Sciatic nerve (tissue), 2 donors: ENCODE results near the gene CAPN14. TPM values are rescaled to one million over a fixed set of nuclear protein-coding genes. Genes with fewer than 3 reads are reported as not detected.
A peak's percentile ranks its signal among the peaks of the same experiment; 100 is the strongest.

Experiments
- ATAC-seq: fragments of 200-7000 bp; cut with Tn5 transposase; one replicate; pipeline ENCODE4 v1.9.1; 2020; ENCODE audit warnings: mild to moderate bottlenecking, moderate library complexity
- DNase-seq: peaks from one replicate; pipeline ENCODE4 v3.0.0-alpha.2; 2020; ENCODE audit warnings: low spot score
- intact Hi-C: fragments of 100-400 bp; cut with DNase I; formaldehyde crosslinking; loops from one replicate; pipeline ENCODE4 v1.14.2; 2022
- total RNA-seq: library from RNA; stranded (reverse); fragmentation: NEBNext Ultra II Directional; extraction: Animal tissue kit (Norgen Biotek cat#: 25700); gene quantifications from one replicate; pipeline ENCODE4 v1.2.1, GENCODE V29; 2021
- donor health status: DM: no; HTN: no; CAD: no.
- donor health status: DM: no; HTN: no; CAD: no.

The CAPN14 gene
- 0.36 TPM for total RNA-seq

- DNase-seq = no peak
Observed at GRCh38 chr2:31217465-31218200, at the start of gene CAPN14. CAPN14 (minus strand) TSS chr2:31217515; CDS start chr2:31205447, 12,068 bp downstream.

GRCh38 chr2:31266804-31267203, 49.5 kb upstream of the CAPN14 start:
- ATAC-seq = no peak
- intact Hi-C loops = no loop called here
- DNase-seq = no peak

More at GRCh38 chr2:31217465-31218200, at the start of gene CAPN14:
- no peak for ATAC-seq
- intact Hi-C loops = no loop called here

- no peak for ATAC-seq
- intact Hi-C loops = no loop called here
Observed at GRCh38 chr2:31265234-31265633, 47.9 kb upstream of the CAPN14 start.

GRCh38 chr2:31263636-31264190, 46.4 kb upstream of the CAPN14 start:
- intact Hi-C loops = no loop called here
- no peak for DNase-seq
- peak; percentile 38 for ATAC-seq

More at GRCh38 chr2:31265234-31265633, 47.9 kb upstream of the CAPN14 start:
- no peak for DNase-seq

- intact Hi-C loops = no loop called here
- ATAC-seq (no peak), DNase-seq (no peak)
Observed at GRCh38 chr2:31260870-31261269, 43.6 kb upstream of the CAPN14 start.

- ATAC-seq = no peak
- DNase-seq = no peak
- intact Hi-C loops = no loop called here
Observed at GRCh38 chr2:31259075-31259474, 41.8 kb upstream of the CAPN14 start.

- ATAC-seq = no peak
- intact Hi-C loops = no loop called here
Observed at GRCh38 chr2:31258351-31258750, 41.0 kb upstream of the CAPN14 start.

GRCh38 chr2:31256611-31257382, 39.5 kb upstream of the CAPN14 start:
- intact Hi-C loops = no loop called here
- ATAC-seq (no peak), DNase-seq (no peak)

More at GRCh38 chr2:31258351-31258750, 41.0 kb upstream of the CAPN14 start:
- DNase-seq = no peak

- DNase-seq (no peak), ATAC-seq (no peak)
- intact Hi-C loops = no loop called here
Observed at GRCh38 chr2:31255911-31256571, 38.7 kb upstream of the CAPN14 start.

GRCh38 chr2:31254237-31255203, 37.2 kb upstream of the CAPN14 start:
- DNase-seq (no peak), ATAC-seq (no peak)
- intact Hi-C loops = no loop called here

GRCh38 chr2:31253356-31254131, 36.2 kb upstream of the CAPN14 start:
- intact Hi-C loops = no loop called here
- ATAC-seq (no peak), DNase-seq (no peak)

GRCh38 chr2:31251851-31252250, 34.5 kb upstream of the CAPN14 start:
- intact Hi-C loops = no loop called here
- no peak for DNase-seq

GRCh38 chr2:31251018-31251417, 33.7 kb upstream of the CAPN14 start:
- DNase-seq = no peak
- intact Hi-C loops = no loop called here
- ATAC-seq = no peak

More at GRCh38 chr2:31251851-31252250, 34.5 kb upstream of the CAPN14 start:
- no peak for ATAC-seq

- ATAC-seq (no peak), DNase-seq (no peak)
- intact Hi-C loops = no loop called here
Observed at GRCh38 chr2:31249009-31249690, 31.8 kb upstream of the CAPN14 start.

GRCh38 chr2:31248139-31248538, 30.8 kb upstream of the CAPN14 start:
- DNase-seq (no peak), ATAC-seq (no peak)
- intact Hi-C loops = no loop called here

GRCh38 chr2:31247711-31248110, 30.4 kb upstream of the CAPN14 start:
- ATAC-seq (no peak), DNase-seq (no peak)
- intact Hi-C loops = no loop called here

- no peak for ATAC-seq
- intact Hi-C loops = no loop called here
- no peak for DNase-seq
Observed at GRCh38 chr2:31246184-31246852, 29.0 kb upstream of the CAPN14 start.
